ENCODE results near the gene DYNLT2B.
"Not testable (repeated sequence)": the region's sequence is repeated elsewhere in the genome, so short reads cannot be mapped to it uniquely, and the experiment has no call there.

Gene DYNLT2B

GRCh38 chr3:196323691-196324090 lies 5.7 kb upstream of the DYNLT2B start:
- DNase-seq: no peak

GRCh38 chr3:196323016-196323415 lies 5.0 kb upstream of the DYNLT2B start:
- DNase-seq: no peak

GRCh38 chr3:196321162-196321561 lies 3.1 kb upstream of the DYNLT2B start:
- peak in 1 of 14 donors; percentile 3 for DNase-seq

GRCh38 chr3:196320137-196320536 lies 2.1 kb upstream of the DYNLT2B start:
- DNase-seq: no peak

GRCh38 chr3:196316799-196317686 lies 997 bp downstream of the DYNLT2B start:
- DNase-seq: not testable (repeated sequence)

GRCh38 chr3:196315821-196316220 lies 2.2 kb downstream of the DYNLT2B start:
- DNase-seq: no peak

- no peak for DNase-seq
Measured at GRCh38 chr3:196314597-196314996, 3.4 kb downstream of the DYNLT2B start.

GRCh38 chr3:196314086-196314485 lies 4.0 kb downstream of the DYNLT2B start:
- DNase-seq: not testable (repeated sequence)

GRCh38 chr3:196302960-196303359 lies 15.1 kb downstream of the DYNLT2B start:
- not testable (repeated sequence) for DNase-seq

- not testable (repeated sequence) for DNase-seq
Measured at GRCh38 chr3:196302551-196302950, 15.5 kb downstream of the DYNLT2B start.

- DNase-seq: no peak
Measured at GRCh38 chr3:196298521-196298920, 19.5 kb downstream of the DYNLT2B start.

- no peak for DNase-seq
Measured at GRCh38 chr3:196292286-196292923, 25.6 kb downstream of the DYNLT2B start.

- DNase-seq: no peak
Measured at GRCh38 chr3:196288141-196288460, 29.9 kb downstream of the DYNLT2B start.

- DNase-seq: peak; percentile 37 to 93 (median 86)
Measured at GRCh38 chr3:196287440-196288140, 30.4 kb downstream of the DYNLT2B start, which contains the start of gene PCYT1A. Gene PCYT1A, minus strand, starts transcription at chr3:196287726. Its CDS starts 17,195 bp downstream, at chr3:196270531.

- peak in 4 of 14 donors; percentile 44 to 56 (median 56) for DNase-seq
Measured at GRCh38 chr3:196287090-196287439, 31.0 kb downstream of the DYNLT2B start.

GRCh38 chr3:196284396-196284795 lies 33.6 kb downstream of the DYNLT2B start:
- DNase-seq: no peak

- no peak for DNase-seq
Measured at GRCh38 chr3:196281962-196282361, 36.1 kb downstream of the DYNLT2B start.

GRCh38 chr3:196280689-196281440 lies 37.2 kb downstream of the DYNLT2B start:
- no peak for DNase-seq

GRCh38 chr3:196275126-196275525 lies 42.9 kb downstream of the DYNLT2B start:
- no peak for DNase-seq

GRCh38 chr3:196274585-196274984 lies 43.5 kb downstream of the DYNLT2B start:
- DNase-seq: no peak

GRCh38 chr3:196273655-196274054 lies 44.4 kb downstream of the DYNLT2B start:
- DNase-seq: no peak

- no peak for DNase-seq
Measured at GRCh38 chr3:196272826-196273225, 45.2 kb downstream of the DYNLT2B start.
